ENCODE measurements around the gene C11orf58.

DNA sequence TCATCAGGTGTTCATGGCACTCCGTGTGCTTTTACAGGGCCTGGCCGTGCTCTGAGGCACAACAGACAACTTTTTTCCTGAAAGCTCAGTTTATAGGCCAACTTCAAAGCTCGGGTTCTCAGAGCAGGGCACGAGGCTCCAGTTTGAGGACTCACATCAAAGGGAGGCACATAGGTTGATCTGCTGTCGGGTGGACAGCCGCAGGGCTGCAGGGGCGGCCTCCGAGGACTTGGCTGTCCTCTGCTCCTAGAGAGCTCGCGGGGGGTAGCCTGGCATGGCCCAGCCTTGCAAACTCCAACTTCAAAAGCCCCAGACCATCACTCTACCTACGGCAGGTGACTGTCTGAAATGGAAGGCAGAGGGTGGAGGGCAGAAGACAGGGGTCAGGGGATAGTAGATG lies 31.6 kb downstream of the C11orf58 start:
- TF ChIP-seq, protein P1, sequence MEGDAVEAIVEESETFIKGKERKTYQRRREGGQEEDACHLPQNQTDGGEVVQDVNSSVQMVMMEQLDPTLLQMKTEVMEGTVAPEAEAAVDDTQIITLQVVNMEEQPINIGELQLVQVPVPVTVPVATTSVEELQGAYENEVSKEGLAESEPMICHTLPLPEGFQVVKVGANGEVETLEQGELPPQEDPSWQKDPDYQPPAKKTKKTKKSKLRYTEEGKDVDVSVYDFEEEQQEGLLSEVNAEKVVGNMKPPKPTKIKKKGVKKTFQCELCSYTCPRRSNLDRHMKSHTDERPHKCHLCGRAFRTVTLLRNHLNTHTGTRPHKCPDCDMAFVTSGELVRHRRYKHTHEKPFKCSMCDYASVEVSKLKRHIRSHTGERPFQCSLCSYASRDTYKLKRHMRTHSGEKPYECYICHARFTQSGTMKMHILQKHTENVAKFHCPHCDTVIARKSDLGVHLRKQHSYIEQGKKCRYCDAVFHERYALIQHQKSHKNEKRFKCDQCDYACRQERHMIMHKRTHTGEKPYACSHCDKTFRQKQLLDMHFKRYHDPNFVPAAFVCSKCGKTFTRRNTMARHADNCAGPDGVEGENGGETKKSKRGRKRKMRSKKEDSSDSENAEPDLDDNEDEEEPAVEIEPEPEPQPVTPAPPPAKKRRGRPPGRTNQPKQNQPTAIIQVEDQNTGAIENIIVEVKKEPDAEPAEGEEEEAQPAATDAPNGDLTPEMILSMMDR (IDR thresholded peaks at IDR 0.05; ENCODE audit: low read length) = no peak
- TF ChIP-seq EZH2 (optimal IDR thresholded peaks at IDR 0.05; ENCODE audit: low read depth, low read length) (no peak), EZH2phosphoT487 (IDR thresholded peaks at IDR 0.05; ENCODE audit: low read length) (no peak)
